OCI-LY3 (cell line): ENCODE measurements around the gene ITGB8.

Experiments
- H2AFZ ChIP-seq: fragments of 200-600, 300-600 bp; shearing (Covaris generic); 2 replicates; pipeline ENCODE4 v1.6.0; 2014; ENCODE audit warnings: antibody characterized with exemption, low read depth, low read length
- H3K27ac ChIP-seq: fragments of 200-600, 300-600 bp; sonication (generic); 2 replicates; pipeline ENCODE4 v1.5.1; 2014; ENCODE audit warnings: mild to moderate bottlenecking, low read length, moderate library complexity, mixed read lengths
- H3K27me3 ChIP-seq: fragments of 200-600, 300-600 bp; sonication (generic); 2 replicates; pipeline ENCODE4 v1.6.1; 2014; ENCODE audit warnings: low read depth, low read length, mixed read lengths
- H3K36me3 ChIP-seq: fragments of 200-600, 300-600 bp; sonication (generic); replicated peaks from 2 replicates; pipeline ENCODE3; 2014; ENCODE audit warnings: low read depth, low read length, mixed read lengths
- H3K4me1 ChIP-seq: fragments of 300-600, 200-600 bp; sonication (generic); 2 replicates; pipeline ENCODE4 v1.6.1; 2014; ENCODE audit warnings: low read length, mixed read lengths
- H3K4me2 ChIP-seq: fragments of 200-600, 300-600 bp; sonication (generic); 2 replicates; pipeline ENCODE4 v1.6.1; 2014; ENCODE audit warnings: low read length, mixed read lengths
- H3K4me3 ChIP-seq: fragments of 300-600, 200-600 bp; sonication (generic); 2 replicates; pipeline ENCODE4 v1.5.1; 2014; ENCODE audit warnings: antibody characterized with exemption, mild to moderate bottlenecking, low read length, moderate library complexity
- H3K79me2 ChIP-seq: fragments of 300-600, 200-600 bp; shearing (Covaris generic); 2 replicates; pipeline ENCODE4 v1.6.1; 2014; ENCODE audit warnings: mild to moderate bottlenecking, low read length, mixed read lengths
- H3K9ac ChIP-seq: fragments of 300-600, 200-600 bp; shearing (Covaris generic); 2 replicates; pipeline ENCODE4 v1.6.0; 2014; ENCODE audit warnings: mild to moderate bottlenecking, low read length, moderate library complexity
- H3K9me3 ChIP-seq: fragments of 200-600, 300-600 bp; shearing (Covaris generic); 2 replicates; pipeline ENCODE4 v1.6.1; 2014; ENCODE audit warnings: low read length, mixed read lengths; ENCODE audit not compliant: insufficient read depth
- H4K20me1 ChIP-seq: fragments of 200-600, 300-600 bp; sonication (generic); 2 replicates; pipeline ENCODE4 v1.6.1; 2016; ENCODE audit warnings: low read length, mixed read lengths; ENCODE audit not compliant: insufficient read depth
- EZH2phosphoT487 ChIP-seq: fragments of 200-600 bp; shearing (Covaris generic); IDR thresholded peaks from 2 replicates; pipeline ENCODE4 v1.6.1; 2018; ENCODE audit warnings: antibody characterized with exemption, mixed run types, low read depth
- TF ChIP-seq, protein P1 (sequence below): fragments of 200-600, 300-600 bp; sonication (generic); IDR thresholded peaks from 2 replicates; pipeline ENCODE4 v1.5.1; 2014; ENCODE audit warnings: antibody characterized with exemption, low read length, low read depth

ITGB8 gene

GRCh38 chr7:20320786-20321185, 9.9 kb upstream of the ITGB8 start:
- H3K27ac ChIP-seq = no peak overlapping the region
- TF ChIP-seq, protein P1, sequence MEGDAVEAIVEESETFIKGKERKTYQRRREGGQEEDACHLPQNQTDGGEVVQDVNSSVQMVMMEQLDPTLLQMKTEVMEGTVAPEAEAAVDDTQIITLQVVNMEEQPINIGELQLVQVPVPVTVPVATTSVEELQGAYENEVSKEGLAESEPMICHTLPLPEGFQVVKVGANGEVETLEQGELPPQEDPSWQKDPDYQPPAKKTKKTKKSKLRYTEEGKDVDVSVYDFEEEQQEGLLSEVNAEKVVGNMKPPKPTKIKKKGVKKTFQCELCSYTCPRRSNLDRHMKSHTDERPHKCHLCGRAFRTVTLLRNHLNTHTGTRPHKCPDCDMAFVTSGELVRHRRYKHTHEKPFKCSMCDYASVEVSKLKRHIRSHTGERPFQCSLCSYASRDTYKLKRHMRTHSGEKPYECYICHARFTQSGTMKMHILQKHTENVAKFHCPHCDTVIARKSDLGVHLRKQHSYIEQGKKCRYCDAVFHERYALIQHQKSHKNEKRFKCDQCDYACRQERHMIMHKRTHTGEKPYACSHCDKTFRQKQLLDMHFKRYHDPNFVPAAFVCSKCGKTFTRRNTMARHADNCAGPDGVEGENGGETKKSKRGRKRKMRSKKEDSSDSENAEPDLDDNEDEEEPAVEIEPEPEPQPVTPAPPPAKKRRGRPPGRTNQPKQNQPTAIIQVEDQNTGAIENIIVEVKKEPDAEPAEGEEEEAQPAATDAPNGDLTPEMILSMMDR = no peak
- no peak for TF ChIP-seq EZH2phosphoT487
- H3K27me3 ChIP-seq = no peaks in the 10 kb centered on the region
- H3K4me3 ChIP-seq = no peak overlapping the region
- no peak overlapping the region for H2AFZ ChIP-seq
- H3K4me2 ChIP-seq = no peak overlapping the region
- H3K79me2 ChIP-seq = no peaks in the 10 kb centered on the region
- H3K36me3 ChIP-seq = no peaks in the 10 kb centered on the region
- no peaks in the 10 kb centered on the region for H3K9me3 ChIP-seq
- peaks cover 17% of the 10 kb centered on the region for H3K4me1 ChIP-seq
- no peak overlapping the region for H3K9ac ChIP-seq
- no peaks in the 10 kb centered on the region for H4K20me1 ChIP-seq

GRCh38 chr7:20323595-20323994, 7.1 kb upstream of the ITGB8 start:
- no peaks in the 10 kb centered on the region for H4K20me1 ChIP-seq

GRCh38 chr7:20326342-20326741, 4.4 kb upstream of the ITGB8 start:
- Histone ChIP-seq H3K4me2 (no peak overlapping the region), H3K9ac (no peak overlapping the region), H3K79me2 (peaks cover 8% of the 10 kb centered on the region; the same call in 1 of the 2 replicates), H3K4me3 (no peak overlapping the region), H3K27ac (no peak overlapping the region), H3K4me1 (peaks cover 25% of the 10 kb centered on the region), H3K27me3 (no peaks in the 10 kb centered on the region), H4K20me1 (no peaks in the 10 kb centered on the region), H3K36me3 (no peaks in the 10 kb centered on the region), H3K9me3 (no peaks in the 10 kb centered on the region), H2AFZ (no peak overlapping the region)
- TF ChIP-seq EZH2phosphoT487 = no peak
- TF ChIP-seq, protein P1 = no peak

More at GRCh38 chr7:20323595-20323994, 7.1 kb upstream of the ITGB8 start:
- Histone ChIP-seq H3K27me3 (no peaks in the 10 kb centered on the region), H3K9ac (no peak overlapping the region), H3K27ac (no peak overlapping the region), H3K79me2 (no peaks in the 10 kb centered on the region), H3K4me2 (no peak overlapping the region), H3K4me3 (no peak overlapping the region), H2AFZ (no peak overlapping the region), H3K4me1 (peaks cover 18% of the 10 kb centered on the region), H3K36me3 (no peaks in the 10 kb centered on the region), H3K9me3 (no peaks in the 10 kb centered on the region)
- TF ChIP-seq, protein P1 = no peak
- TF ChIP-seq EZH2phosphoT487 = no peak

GRCh38 chr7:20327055-20327454, 3.6 kb upstream of the ITGB8 start:
- TF ChIP-seq EZH2phosphoT487 = no peak
- TF ChIP-seq, protein P1 = no peak
- Histone ChIP-seq H3K4me1 (peaks cover 25% of the 10 kb centered on the region), H3K9me3 (no peaks in the 10 kb centered on the region), H3K27ac (no peak overlapping the region), H3K4me2 (no peak overlapping the region), H3K36me3 (no peaks in the 10 kb centered on the region), H2AFZ (no peak overlapping the region), H3K9ac (no peak overlapping the region), H3K27me3 (no peaks in the 10 kb centered on the region), H3K79me2 (peaks cover 15% of the 10 kb centered on the region), H4K20me1 (no peaks in the 10 kb centered on the region), H3K4me3 (no peak overlapping the region)
